Brain microvascular endothelial cell (primary cell): ENCODE data around the gene DIP2A.

ENCODE experiments used
- DNase-seq: peaks from one replicate; pipeline ENCODE4 v3.0.0-alpha.2; 2020
- H3K27ac ChIP-seq: fragments of 250-450 bp; sonication (Bioruptor Pico); 2 replicates; pipeline ENCODE4 v1.5.1; 2020; ENCODE audit warnings: mild to moderate bottlenecking, moderate library complexity
- H3K27me3 ChIP-seq: fragments of 250-450 bp; sonication (Bioruptor Pico); replicated peaks from 2 replicates; pipeline ENCODE4 v1.5.1; 2020; ENCODE audit warnings: mild to moderate bottlenecking
- H3K36me3 ChIP-seq: fragments of 250-450 bp; sonication (Bioruptor Pico); replicated peaks from 2 replicates; pipeline ENCODE4 v1.5.1; 2020; ENCODE audit warnings: mild to moderate bottlenecking
- H3K4me3 ChIP-seq: 2 replicates; pipeline ENCODE4 v1.5.1; 2011; ENCODE audit warnings: low read depth, mild to moderate bottlenecking, control low read depth, low read length, moderate library complexity
- in situ Hi-C: cut with HindIII; loops from 2 replicates; pipeline ENCODE4 v1.10.0; 2017; ENCODE audit warnings: low sequenced_read_pairs, low pct_ligation_motif_present
- TF ChIP-seq, protein P1 (sequence below): IDR thresholded peaks from 2 replicates; pipeline ENCODE4 v1.5.1; 2011; ENCODE audit warnings: low read depth, mild to moderate bottlenecking, moderate library complexity, low read length, control low read depth, inconsistent platforms; ENCODE audit errors: missing control alignments

Gene DIP2A

DNA sequence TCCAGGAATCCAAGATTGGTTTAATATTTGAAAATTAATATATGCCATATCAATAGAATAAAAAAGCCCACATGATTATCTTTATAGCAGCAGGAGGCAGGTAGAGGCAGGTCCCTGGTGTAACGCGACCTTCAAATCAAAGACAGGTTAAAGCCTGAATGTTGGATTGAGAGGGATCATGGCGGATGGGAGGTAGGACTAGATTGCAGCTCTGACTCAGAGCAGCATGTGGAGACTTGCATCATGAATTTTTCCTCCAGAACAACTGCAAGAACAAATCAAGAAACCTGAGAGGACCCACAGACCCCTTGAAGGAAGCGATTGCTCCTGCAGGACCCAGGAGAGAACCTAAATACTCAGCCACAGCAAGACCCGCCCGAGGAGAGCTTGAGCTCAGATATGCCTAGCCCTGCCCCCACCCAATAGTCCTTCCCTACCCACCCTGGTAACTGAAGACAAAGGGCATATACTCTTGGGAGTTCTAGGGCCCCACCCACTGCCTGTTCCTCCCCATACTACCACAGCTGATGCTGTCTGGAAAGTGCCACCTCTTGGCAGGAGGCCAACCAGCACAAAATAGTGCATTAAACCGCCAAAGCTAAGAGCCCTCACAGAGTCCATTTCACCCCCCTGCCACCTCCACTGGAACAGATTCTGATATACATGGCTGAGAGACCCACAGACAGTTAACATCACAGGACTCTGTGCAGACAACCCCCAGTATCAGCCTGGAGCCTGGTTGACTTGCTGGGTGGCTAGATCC is 126.7 kb downstream of the DIP2A start:
- no peak for DNase-seq
- H3K27ac ChIP-seq, result no peak overlapping the region
- H3K4me3 ChIP-seq, result no peak overlapping the region
- in situ Hi-C loops, result no loop called here
- H3K36me3 ChIP-seq, result peaks cover 9% of the 10 kb centered on the region
- no peaks in the 10 kb centered on the region for H3K27me3 ChIP-seq
- TF ChIP-seq, protein P1, sequence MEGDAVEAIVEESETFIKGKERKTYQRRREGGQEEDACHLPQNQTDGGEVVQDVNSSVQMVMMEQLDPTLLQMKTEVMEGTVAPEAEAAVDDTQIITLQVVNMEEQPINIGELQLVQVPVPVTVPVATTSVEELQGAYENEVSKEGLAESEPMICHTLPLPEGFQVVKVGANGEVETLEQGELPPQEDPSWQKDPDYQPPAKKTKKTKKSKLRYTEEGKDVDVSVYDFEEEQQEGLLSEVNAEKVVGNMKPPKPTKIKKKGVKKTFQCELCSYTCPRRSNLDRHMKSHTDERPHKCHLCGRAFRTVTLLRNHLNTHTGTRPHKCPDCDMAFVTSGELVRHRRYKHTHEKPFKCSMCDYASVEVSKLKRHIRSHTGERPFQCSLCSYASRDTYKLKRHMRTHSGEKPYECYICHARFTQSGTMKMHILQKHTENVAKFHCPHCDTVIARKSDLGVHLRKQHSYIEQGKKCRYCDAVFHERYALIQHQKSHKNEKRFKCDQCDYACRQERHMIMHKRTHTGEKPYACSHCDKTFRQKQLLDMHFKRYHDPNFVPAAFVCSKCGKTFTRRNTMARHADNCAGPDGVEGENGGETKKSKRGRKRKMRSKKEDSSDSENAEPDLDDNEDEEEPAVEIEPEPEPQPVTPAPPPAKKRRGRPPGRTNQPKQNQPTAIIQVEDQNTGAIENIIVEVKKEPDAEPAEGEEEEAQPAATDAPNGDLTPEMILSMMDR, result no peak

DNA sequence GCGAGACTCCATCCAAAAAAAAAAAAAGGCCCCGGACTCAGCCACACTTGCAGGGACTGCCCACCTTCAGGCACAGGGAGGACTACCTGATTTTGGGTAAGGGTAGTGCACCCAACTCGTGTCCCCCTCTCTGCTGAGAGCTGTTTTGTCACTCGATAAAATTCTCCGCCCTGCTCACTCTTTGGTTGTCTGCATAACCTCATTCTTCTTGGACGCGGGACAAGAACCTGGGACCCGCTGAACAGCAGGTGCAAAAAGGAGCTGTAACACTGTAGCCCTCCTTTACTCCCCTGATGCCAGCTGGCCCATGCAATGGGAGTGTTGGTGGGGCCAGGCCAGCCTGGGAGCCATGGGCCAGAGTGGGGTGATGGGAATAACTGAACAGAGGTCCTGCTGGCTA is 135.6 kb downstream of the DIP2A start:
- in situ Hi-C loops, result no loop called here
- H3K36me3 ChIP-seq, result no peaks in the 10 kb centered on the region
- TF ChIP-seq, protein P1, result no peak
- H3K27ac ChIP-seq, result no peak overlapping the region
- no peak for DNase-seq
- H3K27me3 ChIP-seq, result no peaks in the 10 kb centered on the region
- no peak overlapping the region for H3K4me3 ChIP-seq

DNA sequence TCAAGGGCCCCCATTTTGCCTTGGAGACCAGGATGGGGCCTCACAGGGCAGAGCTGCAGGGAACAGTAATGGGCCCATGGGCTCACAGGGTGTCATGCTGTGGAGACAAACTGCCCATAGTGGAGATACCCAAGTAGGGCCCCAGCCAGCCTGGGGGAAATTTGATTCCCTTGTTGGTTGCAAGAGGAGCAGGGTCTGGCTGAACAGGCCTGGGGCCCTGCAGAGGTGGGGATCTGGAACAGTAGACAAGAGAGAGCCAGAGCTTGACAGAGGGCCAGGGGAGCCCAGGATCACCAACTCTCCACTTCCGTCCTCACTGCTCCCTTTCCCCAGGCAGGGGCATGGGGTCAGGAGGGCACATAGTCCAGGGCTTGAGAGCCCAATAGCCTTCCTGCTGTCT is 137.5 kb downstream of the DIP2A start:
- no peak for DNase-seq
- TF ChIP-seq, protein P1, result no peak
- H3K27me3 ChIP-seq, result no peaks in the 10 kb centered on the region
- in situ Hi-C loops, result no loop called here
- H3K4me3 ChIP-seq, result no peak overlapping the region
- H3K27ac ChIP-seq, result no peak overlapping the region
- no peaks in the 10 kb centered on the region for H3K36me3 ChIP-seq

DNA sequence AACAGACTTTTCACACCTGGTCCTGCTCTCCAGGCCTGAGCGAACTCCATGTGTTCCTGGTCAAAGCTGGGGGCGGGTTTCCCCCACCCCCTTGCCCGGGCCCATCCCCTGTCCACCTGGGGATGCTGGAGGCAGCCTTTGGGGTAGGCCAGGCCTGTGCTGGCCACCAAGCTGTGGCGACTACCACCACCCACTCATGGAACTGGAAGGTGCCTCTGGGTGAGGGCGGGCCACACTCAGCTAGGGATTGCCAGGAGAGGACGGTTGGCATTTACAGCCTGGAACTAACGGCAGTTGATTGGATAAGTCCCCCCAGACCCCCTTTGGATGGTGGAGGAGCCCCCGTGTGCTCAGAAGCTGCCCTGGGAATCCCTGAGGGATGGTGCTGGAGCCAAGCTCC is 138.3 kb downstream of the DIP2A start:
- in situ Hi-C loops, result no loop called here
- Histone ChIP-seq H3K36me3 (no peaks in the 10 kb centered on the region), H3K27ac (no peak overlapping the region), H3K27me3 (no peaks in the 10 kb centered on the region), H3K4me3 (no peak overlapping the region)
- DNase-seq, result no peak
- TF ChIP-seq, protein P1, result no peak

DNA sequence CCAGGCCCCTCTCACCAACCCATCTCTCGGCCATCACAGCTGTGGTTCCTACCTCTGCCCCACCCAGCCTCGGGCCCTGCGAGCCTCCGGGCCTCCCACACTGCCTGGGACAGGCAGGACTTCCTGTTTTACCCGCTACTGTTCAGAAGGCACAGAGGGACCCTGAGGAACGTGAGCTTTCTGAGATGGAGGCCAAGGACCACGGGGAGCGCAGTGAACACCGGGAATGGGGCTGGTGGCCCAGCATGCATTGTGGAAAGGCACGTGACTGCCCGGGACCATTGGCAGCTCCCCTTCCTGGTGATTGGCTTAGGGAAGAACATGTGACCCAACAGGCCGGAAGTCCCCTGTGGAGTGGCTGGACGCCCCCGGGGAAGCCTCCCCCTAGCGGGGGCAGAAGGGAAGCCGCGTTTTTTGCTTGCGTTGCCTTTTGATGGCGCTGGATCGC is 139.2 kb downstream of the DIP2A start:
- no peak for DNase-seq
- H3K4me3 ChIP-seq, result no peak overlapping the region
- H3K27ac ChIP-seq, result no peak overlapping the region
- H3K36me3 ChIP-seq, result no peaks in the 10 kb centered on the region
- TF ChIP-seq, protein P1, result no peak
- in situ Hi-C loops, result no loop called here
- H3K27me3 ChIP-seq, result no peaks in the 10 kb centered on the region
